NB4 (cell line): ENCODE data around the gene CYP8B1.

Experiments used
- CTCF ChIP-seq: IDR thresholded peaks from one replicate; pipeline ENCODE4 v1.5.1; 2012; ENCODE audit warnings: low read depth, low read length
- MAX ChIP-seq: IDR thresholded peaks from 2 replicates; pipeline ENCODE4 v1.6.1; 2011; ENCODE audit warnings: low read depth, low read length

GRCh38 chr3:42823351-42823750 is 52.3 kb downstream of the CYP8B1 start:
- no peak for TF ChIP-seq MAX
- no peak for TF ChIP-seq CTCF
